NCI-H510A (cell line): ENCODE results near the gene ATXN8OS.
"Not testable (repeated sequence)": the region's sequence is repeated elsewhere in the genome, so short reads cannot be mapped to it uniquely, and the experiment has no call there.

ENCODE experiments used
- DNase-seq: peaks from one replicate; lab custom pipeline; 2025; lab: John Stamatoyannopoulos, UW

Gene ATXN8OS

DNA sequence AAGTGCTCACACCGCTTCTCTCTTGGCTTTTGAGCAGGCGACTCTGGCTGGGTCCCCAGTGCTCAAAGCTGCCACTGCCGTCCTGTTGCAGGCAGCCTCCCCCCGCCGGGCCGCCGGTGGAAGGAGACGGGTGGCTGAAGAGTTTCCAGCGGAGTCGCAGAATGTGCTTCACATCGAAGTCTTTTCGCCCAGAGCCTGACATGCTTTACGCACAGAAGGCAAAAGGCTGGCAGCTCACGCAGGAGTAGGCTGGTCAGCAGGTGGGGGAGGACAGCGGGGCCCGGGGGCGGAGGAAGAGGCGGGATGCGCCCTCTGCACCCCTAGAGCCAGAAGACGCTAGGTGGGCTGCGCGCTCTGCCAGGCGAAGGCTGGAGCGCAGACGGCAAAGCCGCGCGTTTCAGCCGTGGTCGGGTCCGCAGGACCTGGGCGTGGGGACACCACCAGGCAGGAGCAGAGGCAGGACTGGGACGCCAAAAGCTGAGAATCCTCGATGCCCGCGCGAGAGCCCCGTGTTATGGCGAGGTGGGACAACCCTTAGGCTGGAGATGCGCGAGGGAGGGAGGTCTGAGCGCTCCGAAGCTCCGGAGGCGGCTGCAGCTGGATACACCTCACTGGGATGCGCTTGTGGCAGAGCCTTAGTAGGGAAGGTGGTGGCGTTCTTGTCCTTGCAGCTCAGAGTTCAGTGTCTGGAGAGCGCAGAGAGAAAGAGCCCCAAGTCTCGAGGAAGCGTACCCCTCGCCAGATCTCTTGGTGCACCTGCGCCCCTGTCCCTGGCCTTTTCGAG is at the start of gene ATXN8OS:
TSS of gene ATXN8OS (plus strand) at position 329 of the 784 bp plus-strand sequence.
- no peak for DNase-seq

DNA sequence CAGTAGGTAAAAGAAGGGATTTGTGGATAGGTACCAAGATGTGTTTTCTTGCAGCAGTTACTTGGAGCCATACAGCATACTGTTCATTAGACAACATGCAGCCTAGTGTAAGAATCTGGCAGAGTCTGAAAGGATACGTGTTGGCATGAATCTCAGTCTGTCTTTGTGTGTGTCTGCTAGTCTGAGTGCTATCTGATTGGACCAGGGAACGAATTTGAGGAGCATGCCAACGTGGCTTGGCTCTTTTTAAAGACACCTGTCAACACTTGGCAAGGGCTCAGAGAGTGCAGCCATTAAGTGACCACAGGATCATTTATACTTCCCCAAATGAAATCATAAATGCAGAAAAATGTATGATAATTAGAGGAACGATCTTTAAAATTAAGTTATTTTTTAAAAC is 27.6 kb upstream of the ATXN8OS start:
- no peak for DNase-seq

DNA sequence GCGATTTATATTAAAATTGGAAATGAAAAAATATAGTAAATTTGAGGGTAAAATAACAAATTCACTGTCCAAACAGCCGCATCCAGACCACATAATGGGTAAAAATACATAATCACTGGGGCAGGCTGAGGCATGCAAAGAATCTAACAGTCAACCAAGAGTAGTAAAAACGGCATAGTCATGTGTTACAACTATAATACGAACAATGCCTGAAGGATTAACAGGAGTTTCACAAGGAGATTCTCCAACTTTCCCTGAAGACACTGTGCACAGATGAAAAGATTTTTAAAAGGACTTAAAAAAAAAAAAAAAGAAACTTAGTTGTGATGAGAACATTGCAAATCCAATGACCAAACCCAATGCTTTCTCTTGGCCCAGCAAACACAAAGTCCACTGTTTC is 20.4 kb upstream of the ATXN8OS start:
- DNase-seq: no peak

DNA sequence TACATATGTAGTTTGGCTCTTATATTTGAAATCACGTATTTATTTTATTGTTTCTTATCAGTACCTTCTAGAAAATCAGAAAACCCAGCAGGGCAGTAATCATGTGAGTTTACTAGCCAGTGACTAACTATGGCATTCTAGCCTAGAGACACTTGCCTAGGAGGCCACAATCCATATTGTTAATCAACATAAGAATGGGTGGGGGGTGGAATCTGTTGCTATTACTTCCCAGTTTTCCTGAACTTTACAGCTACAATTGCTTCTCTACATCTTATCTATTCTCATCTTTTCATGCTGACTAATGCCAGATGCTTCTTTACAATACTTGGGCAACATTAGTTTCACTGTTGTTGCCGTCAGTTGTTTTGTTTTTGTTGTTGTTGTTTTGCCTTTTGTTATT is 18.7 kb upstream of the ATXN8OS start:
- DNase-seq: no peak

DNA sequence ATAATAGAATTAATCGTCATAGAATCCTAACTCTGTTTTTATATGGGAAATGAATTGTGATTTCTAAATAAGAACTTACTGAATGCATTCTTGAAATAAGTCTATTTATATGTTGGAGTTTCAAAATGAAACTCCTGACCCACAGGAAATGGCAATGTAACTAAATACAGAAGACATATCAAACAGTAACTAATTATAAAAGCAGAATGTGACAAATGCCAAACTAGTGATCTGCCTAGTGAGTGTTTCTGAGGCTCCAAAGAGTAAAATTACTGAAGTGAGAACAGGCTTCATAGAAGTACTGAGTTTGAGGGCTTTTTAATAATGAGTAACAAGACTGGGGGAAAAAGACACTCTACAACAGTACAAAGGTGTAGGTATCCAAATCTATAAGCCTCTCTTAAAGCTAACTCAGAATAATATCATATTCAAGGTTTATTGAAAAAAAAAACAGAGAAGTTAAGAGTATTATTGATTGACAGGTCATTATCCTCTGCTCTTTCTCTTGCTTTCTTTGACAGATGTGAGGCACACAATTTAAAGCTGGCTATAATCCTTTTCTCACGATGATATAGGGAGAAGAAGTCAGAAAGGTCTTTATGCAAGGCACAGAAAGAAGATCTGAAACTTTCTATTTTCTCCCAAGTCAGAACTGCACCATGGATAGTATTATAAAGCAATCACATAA is 17.4 kb upstream of the ATXN8OS start:
- DNase-seq: no peak

DNA sequence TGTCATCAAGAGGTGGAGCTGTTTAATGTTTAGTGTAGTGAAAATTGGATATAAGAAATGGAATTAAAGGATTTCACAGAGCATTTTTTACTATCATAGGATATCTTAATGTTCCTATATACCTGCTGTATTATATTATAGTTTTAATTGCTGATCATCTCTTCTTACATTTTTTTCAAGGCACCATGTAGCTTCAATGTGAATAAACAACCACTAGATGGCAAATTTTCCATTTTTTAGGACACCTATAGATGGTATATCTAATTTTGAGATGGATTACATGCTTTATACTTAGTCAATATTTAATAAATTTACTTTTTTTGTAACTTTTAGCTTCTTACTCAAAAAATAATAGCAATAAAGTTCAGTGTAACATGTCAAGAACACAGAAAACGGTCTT is 9.0 kb upstream of the ATXN8OS start:
- no peak for DNase-seq

DNA sequence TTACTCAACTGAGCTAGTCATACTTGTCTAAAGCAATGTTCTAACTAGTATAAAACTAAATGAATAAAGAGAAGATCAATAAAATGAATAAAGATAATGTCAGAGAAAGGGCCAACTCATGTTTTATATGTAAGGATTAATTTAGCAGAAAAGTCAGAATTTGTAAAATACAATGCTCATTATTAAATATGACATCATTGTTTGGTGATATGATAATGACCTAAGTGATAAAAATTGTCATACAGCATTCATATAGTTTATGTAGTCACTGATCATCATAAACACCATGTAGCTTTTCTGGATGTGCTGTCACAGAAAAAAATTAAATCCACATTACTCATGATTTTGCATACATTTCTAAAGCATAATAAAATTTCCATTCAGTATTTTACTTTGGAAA is 3.1 kb upstream of the ATXN8OS start:
- no peak for DNase-seq

DNA sequence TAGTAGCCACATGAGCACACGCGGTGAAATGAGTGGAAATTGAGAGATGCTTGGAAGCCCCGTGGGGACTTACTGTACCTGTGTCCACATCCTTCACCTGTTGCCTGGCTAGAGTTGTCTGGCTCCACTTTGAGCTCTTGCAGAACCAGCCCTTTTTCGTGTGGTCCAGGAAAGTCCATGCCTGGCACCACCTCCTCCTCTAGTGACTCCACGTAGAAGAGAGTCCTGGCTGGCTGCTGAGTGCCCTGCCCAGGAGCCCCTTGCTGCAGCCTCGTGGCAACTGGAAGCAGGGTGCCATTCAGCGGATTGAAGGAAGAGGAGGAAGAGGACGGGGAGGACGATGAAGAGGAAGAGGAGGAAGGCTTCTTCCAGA is 515 bp upstream of the ATXN8OS start:
- no peak for DNase-seq

DNA sequence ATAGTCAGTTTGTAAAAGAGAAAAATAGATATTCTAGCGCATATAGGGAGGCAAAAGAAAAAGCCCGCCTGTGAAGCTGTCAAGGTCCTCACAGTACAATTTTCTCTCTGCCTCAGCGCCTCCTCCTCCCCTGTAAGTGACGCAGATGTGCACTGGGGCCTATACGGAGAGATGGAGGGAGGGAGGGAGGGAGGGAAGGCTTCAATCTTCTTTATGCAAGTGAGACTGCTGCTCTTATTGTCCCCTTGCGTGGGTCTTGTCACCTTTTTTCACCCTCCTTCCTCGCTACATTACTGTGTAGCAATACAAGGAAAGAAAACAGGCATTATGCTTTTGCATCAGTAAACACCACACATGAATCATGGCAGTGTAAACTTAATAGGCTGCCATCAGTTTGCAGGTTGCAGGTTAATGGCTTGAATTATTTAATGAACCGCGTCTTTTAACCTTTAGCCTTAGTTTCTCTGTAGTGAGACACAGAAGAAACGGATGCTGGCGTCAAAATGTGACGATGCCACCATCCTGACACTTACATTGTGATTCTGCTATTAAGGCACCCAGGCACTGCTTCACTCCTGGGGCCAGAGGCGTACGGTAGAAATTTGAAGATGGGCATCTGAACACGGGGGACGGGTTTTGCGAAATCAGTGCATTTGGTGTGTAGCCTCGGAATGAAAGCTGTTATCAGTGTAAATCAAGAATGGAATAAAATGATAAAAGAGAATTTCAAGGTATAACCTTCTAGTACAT is 905 bp downstream of the ATXN8OS start, which contains the start of gene KLHL1:
TSS of gene KLHL1 (minus strand) at position 97 of the 750 bp plus-strand sequence. CDS start 753 bp downstream, outside the sequence.
- no peak for DNase-seq

DNA sequence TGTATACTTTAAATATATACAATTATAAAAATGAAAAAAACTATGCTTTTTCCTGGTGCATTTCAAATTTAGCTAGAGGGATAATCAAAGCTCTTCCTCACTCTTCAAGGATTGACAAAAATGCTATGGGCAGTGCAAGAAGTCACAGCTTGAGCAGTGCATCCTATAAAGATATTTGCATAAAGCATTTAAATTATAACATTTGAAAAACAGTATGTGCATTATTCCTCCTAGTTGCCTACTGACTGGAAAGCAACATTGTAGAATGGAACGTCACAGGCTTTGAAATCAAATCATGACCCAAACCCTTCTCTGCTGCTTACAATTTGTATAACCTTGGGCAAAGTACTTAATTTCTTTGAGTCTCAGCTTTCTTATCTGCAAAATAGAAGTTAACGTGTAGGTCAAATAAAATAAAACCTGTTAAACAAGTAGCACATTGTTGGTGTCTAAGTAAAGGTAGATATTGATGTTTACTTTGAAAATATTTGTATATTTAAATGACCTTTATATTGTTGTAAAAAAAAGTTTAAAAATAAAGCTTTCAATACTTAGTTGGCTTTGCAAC is 9.8 kb downstream of the ATXN8OS start:
- no peak for DNase-seq

DNA sequence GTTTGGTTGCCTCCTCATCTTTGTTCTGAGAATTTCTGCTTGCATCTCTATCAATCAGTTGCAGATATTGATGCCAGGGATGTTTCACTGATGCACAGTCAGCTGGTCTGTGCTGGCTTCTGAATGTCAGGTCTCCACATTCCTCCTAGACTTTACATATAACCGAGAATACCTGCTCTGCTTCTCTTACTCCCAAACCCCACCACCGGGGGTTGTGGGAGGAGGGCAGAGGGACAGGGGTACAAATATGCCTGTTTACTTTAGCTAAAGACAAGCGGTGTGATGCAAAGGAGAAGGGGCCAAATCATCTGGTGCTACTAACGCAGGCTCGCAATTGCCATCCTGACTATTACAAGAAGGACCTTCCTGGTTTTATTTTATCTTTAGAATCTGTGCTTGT is 18.1 kb downstream of the ATXN8OS start:
- DNase-seq: no peak

DNA sequence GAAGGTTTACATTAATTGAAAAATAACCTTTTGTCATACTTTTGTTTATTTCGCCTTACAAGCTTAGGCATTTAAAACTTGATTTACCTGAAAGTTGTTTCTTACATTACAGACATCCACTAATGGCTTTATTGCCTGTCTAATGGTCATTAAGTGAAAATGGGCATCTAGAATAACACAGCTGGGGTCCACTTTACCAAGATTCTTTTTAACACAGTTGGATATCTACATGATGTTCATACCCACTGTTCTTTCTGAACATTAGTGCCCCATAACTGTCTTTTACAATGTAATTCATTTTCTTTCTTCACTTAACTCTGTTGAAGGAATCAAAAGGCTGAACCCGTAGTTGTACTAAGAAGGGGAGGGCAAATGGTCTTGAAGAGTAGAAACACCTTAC is 20.5 kb downstream of the ATXN8OS start:
- no peak for DNase-seq

DNA sequence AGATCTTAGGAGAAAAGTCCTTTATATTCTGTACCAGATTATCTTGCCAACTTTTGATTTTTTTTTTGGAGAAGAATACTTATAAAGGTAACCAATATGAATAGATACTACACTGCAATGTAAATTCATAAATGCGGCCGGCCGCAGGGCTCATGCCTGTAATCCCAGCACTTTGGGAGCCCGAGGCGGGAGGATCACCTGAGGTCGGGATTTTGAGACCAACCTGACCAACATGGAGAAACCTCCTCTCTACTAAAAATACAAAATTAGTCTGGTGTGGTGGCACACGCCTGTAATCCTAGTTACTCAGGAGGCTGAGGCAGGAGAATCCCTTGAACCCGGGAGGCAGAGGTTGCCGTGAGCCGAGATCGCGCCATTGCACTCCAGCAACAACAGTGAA is 35.0 kb downstream of the ATXN8OS start:
- DNase-seq: not testable (repeated sequence)

DNA sequence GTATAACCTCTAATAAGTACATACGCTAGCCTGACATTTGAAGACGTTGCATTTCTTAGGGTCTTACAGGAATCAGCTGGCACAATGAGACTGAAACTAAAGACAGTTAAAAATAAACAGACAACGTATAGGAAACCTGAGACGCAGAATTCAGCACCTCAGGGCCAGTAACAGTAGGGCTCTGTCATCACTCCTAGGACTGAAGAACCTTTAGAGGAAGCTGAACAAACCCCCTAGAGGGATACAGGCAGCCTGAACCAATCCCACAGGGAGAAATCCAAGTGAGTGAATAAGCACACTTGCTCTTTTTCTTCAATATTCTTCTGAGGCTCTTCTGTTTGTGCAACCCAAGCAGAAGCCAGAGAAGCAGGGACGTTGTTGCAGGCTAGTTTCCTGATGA is 54.5 kb downstream of the ATXN8OS start:
- no peak for DNase-seq

DNA sequence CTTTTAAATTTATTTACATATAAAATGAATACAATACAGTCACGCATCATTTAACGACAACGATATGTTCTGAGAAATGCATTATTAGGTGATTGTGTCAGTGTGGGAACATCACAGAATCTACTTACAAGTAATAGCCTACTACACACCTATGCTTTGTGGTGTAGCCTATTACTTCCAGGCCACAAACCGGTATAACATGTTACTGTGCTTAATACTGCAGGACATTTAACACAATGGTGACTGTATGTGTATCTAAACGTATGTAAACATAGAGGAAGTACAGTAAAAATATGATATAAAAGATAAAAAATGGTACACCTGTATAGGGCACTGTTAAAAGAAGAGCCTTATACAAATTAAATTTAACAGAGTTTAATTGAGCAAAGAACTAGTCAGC is 63.1 kb downstream of the ATXN8OS start:
- peak; percentile 12 for DNase-seq

DNA sequence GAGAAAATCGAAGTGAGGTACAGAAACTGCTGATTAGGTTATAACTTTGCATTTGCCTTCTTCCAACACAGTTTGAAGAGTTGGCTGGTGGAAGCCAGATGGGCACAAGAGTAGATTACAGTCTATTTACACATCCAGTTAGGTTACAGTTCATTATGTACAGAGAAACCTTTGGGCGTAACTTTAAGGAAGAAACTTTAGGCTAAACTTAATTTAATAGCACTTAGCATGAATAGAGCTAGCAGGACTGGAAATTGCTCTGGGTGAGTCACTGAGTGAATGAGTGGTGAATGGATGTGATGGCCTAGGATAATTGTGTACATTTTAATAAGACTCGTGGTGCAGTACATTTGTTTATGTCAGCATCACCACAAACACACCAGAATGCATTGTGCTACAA is 63.5 kb downstream of the ATXN8OS start:
- no peak for DNase-seq

DNA sequence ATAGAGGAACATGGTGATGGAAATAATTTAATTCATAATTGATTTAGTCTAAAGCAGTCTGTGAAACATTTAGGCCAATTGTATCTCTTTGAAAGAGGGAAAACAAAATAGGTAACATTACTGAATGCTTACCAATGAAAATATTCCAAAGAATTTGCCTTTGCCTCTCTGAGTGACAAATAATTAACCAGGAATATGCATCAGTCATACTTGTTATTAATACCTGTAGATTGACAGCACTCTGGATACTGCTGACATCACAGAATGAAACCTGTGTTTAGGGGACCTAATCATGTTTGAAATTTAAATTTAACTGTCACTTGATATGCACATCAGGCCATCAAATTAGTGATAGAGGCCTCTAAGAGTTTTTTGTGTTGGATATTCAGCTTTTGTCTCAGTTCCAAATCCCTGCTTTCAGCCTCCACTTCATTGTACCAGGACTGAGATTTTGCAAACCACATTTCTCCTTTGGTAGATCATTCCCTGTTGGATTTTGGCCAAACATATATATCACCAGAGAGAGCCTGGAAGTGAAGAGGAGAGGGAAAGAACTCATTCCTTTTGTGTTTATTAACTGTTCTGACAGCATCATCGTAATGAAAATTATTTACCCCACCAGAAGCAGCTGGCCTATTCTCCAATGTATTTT is 65.4 kb downstream of the ATXN8OS start:
- no peak for DNase-seq

DNA sequence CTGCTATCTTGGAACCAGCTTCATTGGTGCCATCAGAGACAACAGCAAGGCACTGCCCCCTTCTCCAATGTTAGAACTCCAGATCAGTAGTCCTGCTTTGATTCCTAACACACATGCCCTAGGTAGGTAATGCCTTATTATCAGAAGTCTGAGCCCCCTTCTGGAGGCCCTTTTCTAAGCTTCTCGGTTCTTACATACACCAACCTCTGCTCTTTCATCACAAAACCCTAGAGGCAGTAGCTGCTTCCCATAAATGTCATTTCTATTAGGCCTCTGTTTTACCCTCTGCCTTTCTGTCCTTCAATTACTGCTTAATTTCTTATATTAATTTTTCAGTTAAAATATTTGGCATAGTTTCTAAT is 66.0 kb downstream of the ATXN8OS start:
- DNase-seq: no peak

DNA sequence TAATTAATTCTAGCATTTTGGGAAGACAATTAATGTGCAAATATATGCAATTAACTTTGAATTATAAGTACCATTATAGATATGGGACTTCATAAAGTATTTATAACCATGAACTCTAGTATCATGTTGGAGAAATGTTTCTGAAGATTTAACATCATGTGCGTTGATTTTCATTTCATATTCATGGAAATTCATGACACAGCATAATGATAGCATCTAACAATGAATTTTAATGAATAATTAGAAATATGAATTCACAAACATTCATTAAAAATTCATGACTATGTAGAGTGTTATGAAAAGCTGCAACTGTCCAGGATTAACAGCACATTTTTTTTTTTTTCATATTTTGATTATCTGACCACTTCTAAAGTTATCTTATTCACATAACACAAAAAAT is 70.7 kb downstream of the ATXN8OS start:
- no peak for DNase-seq
